ENCODE data around the gene METTL9.
"Not testable (repeated sequence)": the region's sequence is repeated elsewhere in the genome, so short reads cannot be mapped to it uniquely, and the experiment has no call there.

The METTL9 gene

GRCh38 chr16:21610766-21611165 lies 11.4 kb downstream of the METTL9 start:
- DNase-seq (ENCODE audit: low read depth): no peak

- no peak for DNase-seq (ENCODE audit: low read depth)
These were observed 11.8 kb downstream of the METTL9 start for GRCh38 chr16:21611198-21611555.

- DNase-seq (ENCODE audit: low read depth): no peak
These were observed 12.4 kb downstream of the METTL9 start for GRCh38 chr16:21611556-21612384.

GRCh38 chr16:21613361-21613760 lies 14.0 kb downstream of the METTL9 start:
- DNase-seq (ENCODE audit: low read depth): no peak

GRCh38 chr16:21613781-21614180 lies 14.4 kb downstream of the METTL9 start:
- DNase-seq (ENCODE audit: low read depth): no peak

GRCh38 chr16:21614896-21615295 lies 15.5 kb downstream of the METTL9 start:
- DNase-seq (ENCODE audit: low read depth): no peak

GRCh38 chr16:21617607-21618006 lies 18.2 kb downstream of the METTL9 start:
- no peak for DNase-seq (ENCODE audit: low read depth)

GRCh38 chr16:21618281-21618680 lies 18.9 kb downstream of the METTL9 start:
- DNase-seq (ENCODE audit: low read depth): no peak

GRCh38 chr16:21619765-21620425 lies 20.5 kb downstream of the METTL9 start:
- DNase-seq (ENCODE audit: low read depth): no peak

- DNase-seq (ENCODE audit: low read depth): no peak
These were observed 21.2 kb downstream of the METTL9 start for GRCh38 chr16:21620592-21620991.

- DNase-seq (ENCODE audit: low read depth): no peak
These were observed 23.2 kb downstream of the METTL9 start for GRCh38 chr16:21622545-21622944.

GRCh38 chr16:21625026-21625425 lies 25.6 kb downstream of the METTL9 start:
- DNase-seq (ENCODE audit: low read depth): no peak

- DNase-seq (ENCODE audit: low read depth): peak; percentile 93
These were observed 27.4 kb downstream of the METTL9 start for GRCh38 chr16:21626659-21627277.

- no peak for DNase-seq (ENCODE audit: low read depth)
These were observed 28.8 kb downstream of the METTL9 start for GRCh38 chr16:21628121-21628726.

GRCh38 chr16:21628772-21629171 lies 29.4 kb downstream of the METTL9 start:
- DNase-seq (ENCODE audit: low read depth): peak; percentile 45

- not testable (repeated sequence) for DNase-seq (ENCODE audit: low read depth)
These were observed 30.5 kb downstream of the METTL9 start for GRCh38 chr16:21629616-21630539.

- DNase-seq (ENCODE audit: low read depth): not testable (repeated sequence)
These were observed 31.5 kb downstream of the METTL9 start for GRCh38 chr16:21630866-21631265.

- DNase-seq (ENCODE audit: low read depth): not testable (repeated sequence)
These were observed 32.0 kb downstream of the METTL9 start for GRCh38 chr16:21631376-21631775.

GRCh38 chr16:21631951-21632575 lies 32.7 kb downstream of the METTL9 start:
- DNase-seq (ENCODE audit: low read depth): not testable (repeated sequence)

- no peak for DNase-seq (ENCODE audit: low read depth)
These were observed 34.8 kb downstream of the METTL9 start for GRCh38 chr16:21634216-21634615.

- not testable (repeated sequence) for DNase-seq (ENCODE audit: low read depth)
These were observed 36.3 kb downstream of the METTL9 start for GRCh38 chr16:21635694-21636093.

Data from GM04503 (cell line).